Karpas-422 (cell line): ENCODE results near the gene RNF212. TPM values are rescaled to one million over a fixed set of nuclear protein-coding genes. Genes with fewer than 3 reads are reported as not detected.

Experiments used
- DNase-seq: peaks from one replicate; pipeline ENCODE4 v3.0.0-alpha.2; 2015
- H2AFZ ChIP-seq: fragments of 200-600 bp; sonication (generic); 2 replicates; pipeline ENCODE4 v1.6.1; 2014; ENCODE audit warnings: antibody characterized with exemption, low read length, mixed read lengths
- H3K27ac ChIP-seq: fragments of 200-600 bp; sonication (generic); 2 replicates; pipeline ENCODE4 v1.5.1; 2014; ENCODE audit warnings: mild to moderate bottlenecking, low read length, moderate library complexity
- H3K27me3 ChIP-seq: fragments of 200-600 bp; sonication (generic); 2 replicates; pipeline ENCODE4 v1.6.1; 2014; ENCODE audit warnings: low read length, mixed read lengths
- H3K36me3 ChIP-seq: fragments of 200-600 bp; sonication (generic); 2 replicates; pipeline ENCODE4 v1.6.1; 2014; ENCODE audit warnings: low read length, mixed read lengths; ENCODE audit not compliant: insufficient read depth
- H3K4me1 ChIP-seq: fragments of 200-600 bp; sonication (generic); 2 replicates; pipeline ENCODE4 v1.6.1; 2014; ENCODE audit warnings: mild to moderate bottlenecking, low read length, mixed read lengths
- H3K4me2 ChIP-seq: fragments of 200-600 bp; sonication (generic); 2 replicates; pipeline ENCODE4 v1.6.1; 2014; ENCODE audit warnings: low read length, low read depth, mild to moderate bottlenecking; ENCODE audit not compliant: poor library complexity, severe bottlenecking
- H3K4me3 ChIP-seq: fragments of 200-600 bp; sonication (generic); 2 replicates; pipeline ENCODE4 v1.5.1; 2014; ENCODE audit warnings: mild to moderate bottlenecking, antibody characterized with exemption, low read length, mixed read lengths
- H3K79me2 ChIP-seq: fragments of 200-600 bp; sonication (generic); 2 replicates; pipeline ENCODE4 v1.6.1; 2014; ENCODE audit warnings: mild to moderate bottlenecking, low read length, mixed read lengths
- H3K9ac ChIP-seq: fragments of 200-600 bp; sonication (generic); 2 replicates; pipeline ENCODE4 v1.6.0; 2014; ENCODE audit warnings: low read length
- H3K9me2 ChIP-seq: fragments of 200-600 bp; sonication (generic), shearing (Covaris generic); replicated peaks from 2 replicates; pipeline ENCODE4 v1.6.0; 2014; ENCODE audit warnings: mild to moderate bottlenecking, low read length, moderate library complexity; ENCODE audit not compliant: insufficient read depth
- H3K9me3 ChIP-seq: fragments of 300-700, 200-600 bp; sonication (generic); 2 replicates; pipeline ENCODE4 v1.6.1; 2014; ENCODE audit warnings: low read length, mixed read lengths
- H4K20me1 ChIP-seq: fragments of 200-600 bp; sonication (generic); 2 replicates; pipeline ENCODE4 v1.6.1; 2014; ENCODE audit warnings: mild to moderate bottlenecking, antibody characterized with exemption, low read length, low read depth; ENCODE audit not compliant: insufficient read depth
- total RNA-seq: library from RNA; depleted of rRNA; stranded (reverse); fragments of >200 nt; shearing (Covaris generic); gene quantifications from 2 replicates; pipeline ENCODE4 v1.2.3, GENCODE V29; 2014; ENCODE audit warnings: low replicate concordance

Gene RNF212
- total RNA-seq, 1 experiment from 2014 or later: not detected

- no peaks in the 10 kb centered on the region for H3K79me2 ChIP-seq
- H3K27me3 ChIP-seq: no peaks in the 10 kb centered on the region
- no peaks in the 10 kb centered on the region for H3K4me1 ChIP-seq
- H3K36me3 ChIP-seq: no peaks in the 10 kb centered on the region
- no peak overlapping the region for H3K4me3 ChIP-seq
- no peaks in the 10 kb centered on the region for H3K9me2 ChIP-seq
- no peaks in the 10 kb centered on the region for H4K20me1 ChIP-seq
- no peak overlapping the region for H2AFZ ChIP-seq
- peak; percentile 63 for DNase-seq
- no peak overlapping the region for H3K4me2 ChIP-seq
- no peaks in the 10 kb centered on the region for H3K9me3 ChIP-seq
- H3K9ac ChIP-seq: no peak overlapping the region
- no peak overlapping the region for H3K27ac ChIP-seq
Measured at GRCh38 chr4:1031956-1032795, 81.2 kb downstream of the RNF212 start.

GRCh38 chr4:1031346-1031745 lies 82.0 kb downstream of the RNF212 start:
- Histone ChIP-seq H3K27me3 (no peaks in the 10 kb centered on the region), H3K36me3 (no peaks in the 10 kb centered on the region), H2AFZ (no peak overlapping the region), H4K20me1 (no peaks in the 10 kb centered on the region), H3K4me1 (no peaks in the 10 kb centered on the region), H3K79me2 (no peaks in the 10 kb centered on the region), H3K27ac (no peak overlapping the region), H3K9me2 (no peaks in the 10 kb centered on the region), H3K9ac (no peak overlapping the region), H3K9me3 (no peaks in the 10 kb centered on the region), H3K4me3 (no peak overlapping the region), H3K4me2 (no peak overlapping the region)
- no peak for DNase-seq

- no peaks in the 10 kb centered on the region for H3K9me3 ChIP-seq
- H2AFZ ChIP-seq: no peak overlapping the region
- no peaks in the 10 kb centered on the region for H4K20me1 ChIP-seq
- H3K9ac ChIP-seq: no peak overlapping the region
- H3K27ac ChIP-seq: no peak overlapping the region
- no peak overlapping the region for H3K4me3 ChIP-seq
- no peaks in the 10 kb centered on the region for H3K36me3 ChIP-seq
- H3K79me2 ChIP-seq: no peaks in the 10 kb centered on the region
- H3K27me3 ChIP-seq: no peaks in the 10 kb centered on the region
- no peaks in the 10 kb centered on the region for H3K4me1 ChIP-seq
- DNase-seq: no peak
- H3K4me2 ChIP-seq: no peak overlapping the region
- no peaks in the 10 kb centered on the region for H3K9me2 ChIP-seq
Measured at GRCh38 chr4:1030559-1030958, 82.8 kb downstream of the RNF212 start.

- Histone ChIP-seq H4K20me1 (no peaks in the 10 kb centered on the region), H3K9me2 (no peaks in the 10 kb centered on the region), H3K4me1 (no peaks in the 10 kb centered on the region), H3K9me3 (no peaks in the 10 kb centered on the region), H3K4me3 (no peak overlapping the region), H3K27me3 (no peaks in the 10 kb centered on the region), H3K4me2 (no peak overlapping the region), H2AFZ (no peak overlapping the region), H3K9ac (no peak overlapping the region), H3K36me3 (no peaks in the 10 kb centered on the region), H3K79me2 (no peaks in the 10 kb centered on the region), H3K27ac (no peak overlapping the region)
- DNase-seq: no peak
Measured at GRCh38 chr4:1030031-1030430, 83.3 kb downstream of the RNF212 start.

- DNase-seq: no peak
- H3K27me3 ChIP-seq: no peaks in the 10 kb centered on the region
- H3K4me1 ChIP-seq: no peaks in the 10 kb centered on the region
- H3K9me2 ChIP-seq: no peaks in the 10 kb centered on the region
- no peak overlapping the region for H3K4me2 ChIP-seq
- H3K36me3 ChIP-seq: no peaks in the 10 kb centered on the region
- no peaks in the 10 kb centered on the region for H3K9me3 ChIP-seq
- no peak overlapping the region for H3K9ac ChIP-seq
- H3K4me3 ChIP-seq: no peak overlapping the region
- no peak overlapping the region for H3K27ac ChIP-seq
- H3K79me2 ChIP-seq: no peaks in the 10 kb centered on the region
- no peak overlapping the region for H2AFZ ChIP-seq
- no peaks in the 10 kb centered on the region for H4K20me1 ChIP-seq
Measured at GRCh38 chr4:1029529-1029928, 83.8 kb downstream of the RNF212 start.

- Histone ChIP-seq H3K9ac (no peak overlapping the region), H2AFZ (no peak overlapping the region), H3K4me1 (no peaks in the 10 kb centered on the region), H3K4me3 (no peak overlapping the region), H3K9me3 (no peaks in the 10 kb centered on the region), H3K36me3 (no peaks in the 10 kb centered on the region), H3K4me2 (no peak overlapping the region), H3K27ac (no peak overlapping the region), H3K27me3 (no peaks in the 10 kb centered on the region), H3K9me2 (no peaks in the 10 kb centered on the region), H3K79me2 (no peaks in the 10 kb centered on the region), H4K20me1 (no peaks in the 10 kb centered on the region)
- no peak for DNase-seq
Measured at GRCh38 chr4:1028574-1029220, 84.7 kb downstream of the RNF212 start.

GRCh38 chr4:1027915-1028238 lies 85.5 kb downstream of the RNF212 start:
- Histone ChIP-seq H3K9ac (no peak overlapping the region), H3K9me2 (no peaks in the 10 kb centered on the region), H2AFZ (no peak overlapping the region), H3K9me3 (no peaks in the 10 kb centered on the region), H3K27ac (no peak overlapping the region), H3K27me3 (no peaks in the 10 kb centered on the region), H3K4me2 (no peak overlapping the region), H4K20me1 (no peaks in the 10 kb centered on the region), H3K36me3 (no peaks in the 10 kb centered on the region), H3K4me3 (no peak overlapping the region), H3K79me2 (no peaks in the 10 kb centered on the region), H3K4me1 (no peaks in the 10 kb centered on the region)
- DNase-seq: no peak

- H3K4me3 ChIP-seq: no peak overlapping the region
- H3K4me2 ChIP-seq: no peak overlapping the region
- no peaks in the 10 kb centered on the region for H3K4me1 ChIP-seq
- no peak overlapping the region for H3K9ac ChIP-seq
- H3K36me3 ChIP-seq: no peaks in the 10 kb centered on the region
- no peaks in the 10 kb centered on the region for H3K9me2 ChIP-seq
- no peaks in the 10 kb centered on the region for H4K20me1 ChIP-seq
- no peaks in the 10 kb centered on the region for H3K27me3 ChIP-seq
- H2AFZ ChIP-seq: no peak overlapping the region
- no peaks in the 10 kb centered on the region for H3K9me3 ChIP-seq
- H3K79me2 ChIP-seq: no peaks in the 10 kb centered on the region
- H3K27ac ChIP-seq: no peak overlapping the region
- no peak for DNase-seq
Measured at GRCh38 chr4:1027219-1027914, 86.0 kb downstream of the RNF212 start.
